ENCODE measurements around the gene FAM3B.
"Not testable (repeated sequence)": the region's sequence is repeated elsewhere in the genome, so short reads cannot be mapped to it uniquely, and the experiment has no call there.

Gene FAM3B

DNA sequence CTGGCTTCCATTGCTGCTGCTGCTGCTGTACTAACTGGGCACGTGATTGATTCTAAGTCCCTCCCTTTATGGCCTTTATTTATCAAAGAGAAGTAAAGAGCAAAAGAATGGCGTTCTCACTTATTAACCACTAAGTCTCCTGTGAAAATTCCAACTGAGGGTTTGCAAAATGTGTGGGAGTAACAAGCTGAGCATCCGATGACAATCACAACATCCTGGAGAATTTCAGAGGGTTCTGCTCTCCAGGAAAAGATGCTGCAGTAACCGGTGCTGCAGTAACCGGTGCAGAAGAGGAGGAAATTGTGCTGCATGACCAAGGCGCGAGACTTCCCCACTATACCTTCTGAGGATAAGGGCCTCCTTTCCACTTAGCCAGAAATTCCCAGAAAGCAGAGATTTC lies 32.5 kb downstream of the FAM3B start:
- in situ Hi-C loops (cut with HindIII; ENCODE audit: low sequenced_read_pairs) = no loop called here

- in situ Hi-C loops (cut with HindIII; ENCODE audit: low sequenced_read_pairs) = no loop called here
These were observed 33.2 kb downstream of the FAM3B start for GRCh38 chr21:41349619-41350390.

- in situ Hi-C loops (cut with HindIII; ENCODE audit: low sequenced_read_pairs) = no loop called here
These were observed 34.0 kb downstream of the FAM3B start for GRCh38 chr21:41350436-41351155.

- in situ Hi-C loops (cut with HindIII; ENCODE audit: low sequenced_read_pairs) = no loop called here
These were observed 40.9 kb downstream of the FAM3B start for GRCh38 chr21:41357546-41357945.

- in situ Hi-C loops (cut with HindIII; ENCODE audit: low sequenced_read_pairs) = no loop called here
These were observed 41.9 kb downstream of the FAM3B start for GRCh38 chr21:41358193-41359166.

GRCh38 chr21:41359286-41359685 lies 42.7 kb downstream of the FAM3B start:
- in situ Hi-C loops (cut with HindIII; ENCODE audit: low sequenced_read_pairs) = no loop called here

GRCh38 chr21:41359754-41360071 lies 43.1 kb downstream of the FAM3B start:
- in situ Hi-C loops (cut with HindIII; ENCODE audit: low sequenced_read_pairs) = not testable (repeated sequence)

GRCh38 chr21:41360072-41360821 lies 43.6 kb downstream of the FAM3B start:
- in situ Hi-C loops (cut with HindIII; ENCODE audit: low sequenced_read_pairs) = no loop called here

DNA sequence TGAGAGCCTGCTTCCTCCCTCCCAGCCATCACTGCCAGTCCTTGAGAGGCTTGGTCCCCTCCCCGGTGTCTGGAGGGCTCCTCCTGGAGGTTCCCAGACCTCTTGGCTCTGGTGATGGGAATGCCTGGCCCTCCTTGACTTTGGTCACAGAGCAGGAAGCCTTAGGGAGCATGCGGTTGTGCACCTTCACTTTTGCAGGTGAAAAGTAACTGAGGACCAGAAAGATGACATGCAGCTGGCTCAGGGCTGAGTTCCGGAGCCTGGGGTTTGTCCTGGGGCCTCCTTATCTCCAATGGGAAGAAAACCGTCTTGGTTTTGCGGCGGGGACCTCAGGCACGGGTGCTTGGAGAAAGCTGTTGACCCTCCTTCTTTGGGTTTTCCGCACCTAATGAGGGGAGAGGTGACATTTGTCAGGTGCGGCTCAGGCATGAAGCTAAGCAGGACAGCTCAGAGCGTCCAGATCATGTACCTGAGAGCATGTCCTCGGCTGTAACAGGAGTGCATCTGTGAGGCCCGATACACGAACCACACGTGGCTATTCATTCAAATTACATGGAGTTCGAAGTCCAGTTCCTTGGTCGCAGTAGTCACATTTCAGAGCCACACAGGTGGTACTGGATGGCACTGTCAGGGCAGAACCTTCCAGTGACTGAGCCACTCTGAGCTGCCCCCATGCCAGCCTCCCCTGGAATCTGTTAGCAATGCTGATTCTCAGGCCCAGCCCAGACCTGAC lies 44.6 kb downstream of the FAM3B start:
- in situ Hi-C loops (cut with HindIII; ENCODE audit: low sequenced_read_pairs) = no loop called here

- in situ Hi-C loops (cut with HindIII; ENCODE audit: low sequenced_read_pairs) = no loop called here
These were observed 45.4 kb downstream of the FAM3B start, which contains the start of gene MX2 for GRCh38 chr21:41361786-41362604. TSS of gene MX2 (plus strand) at chr21:41362027. CDS start at chr21:41376907, 14,880 bp downstream.

DNA sequence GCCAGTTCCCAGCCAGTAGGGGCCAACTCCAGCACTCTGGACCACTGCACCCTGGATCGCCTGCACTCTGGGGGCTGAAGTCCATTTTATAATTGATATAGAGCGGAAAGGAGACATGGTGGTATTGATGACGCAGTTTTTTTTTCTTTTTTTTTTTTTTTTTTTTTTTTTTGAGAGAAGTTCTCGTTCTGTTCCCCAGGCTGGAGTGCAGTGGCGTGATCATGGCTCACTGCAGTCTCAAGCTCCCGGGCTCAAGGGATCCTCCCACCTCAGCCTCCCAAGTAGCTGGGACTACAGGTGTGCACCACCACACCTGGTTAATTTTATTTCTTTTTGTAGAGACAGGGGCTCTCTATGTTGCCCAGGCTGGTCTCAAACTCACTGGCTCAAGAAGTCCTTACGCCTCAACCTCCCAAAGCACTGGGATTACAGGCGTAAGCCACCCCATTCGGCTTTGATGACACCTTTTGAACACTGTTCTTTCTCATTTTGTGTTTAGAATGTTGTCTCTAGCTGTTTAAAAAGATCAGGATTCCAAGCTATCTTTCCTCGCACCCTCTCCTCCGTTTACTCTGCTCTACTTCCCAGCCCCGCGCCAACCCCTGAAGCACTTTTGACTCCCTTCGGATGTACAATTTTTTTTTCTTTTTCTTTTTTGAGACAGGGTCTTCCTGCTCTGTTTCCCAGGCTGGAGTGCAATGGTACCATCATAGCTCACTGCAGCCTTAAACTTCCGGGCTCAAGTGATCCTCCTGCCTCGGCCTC lies 46.2 kb downstream of the FAM3B start:
- in situ Hi-C loops (cut with HindIII; ENCODE audit: low sequenced_read_pairs) = no loop called here

GRCh38 chr21:41363370-41364270 lies 47.0 kb downstream of the FAM3B start:
- in situ Hi-C loops (cut with HindIII; ENCODE audit: low sequenced_read_pairs) = no loop called here

GRCh38 chr21:41364308-41364707 lies 47.7 kb downstream of the FAM3B start:
- in situ Hi-C loops (cut with HindIII; ENCODE audit: low sequenced_read_pairs) = no loop called here

GRCh38 chr21:41365377-41366107 lies 48.9 kb downstream of the FAM3B start:
- in situ Hi-C loops (cut with HindIII; ENCODE audit: low sequenced_read_pairs) = no loop called here

GRCh38 chr21:41366522-41367151 lies 50.0 kb downstream of the FAM3B start:
- in situ Hi-C loops (cut with HindIII; ENCODE audit: low sequenced_read_pairs) = no loop called here

DNA sequence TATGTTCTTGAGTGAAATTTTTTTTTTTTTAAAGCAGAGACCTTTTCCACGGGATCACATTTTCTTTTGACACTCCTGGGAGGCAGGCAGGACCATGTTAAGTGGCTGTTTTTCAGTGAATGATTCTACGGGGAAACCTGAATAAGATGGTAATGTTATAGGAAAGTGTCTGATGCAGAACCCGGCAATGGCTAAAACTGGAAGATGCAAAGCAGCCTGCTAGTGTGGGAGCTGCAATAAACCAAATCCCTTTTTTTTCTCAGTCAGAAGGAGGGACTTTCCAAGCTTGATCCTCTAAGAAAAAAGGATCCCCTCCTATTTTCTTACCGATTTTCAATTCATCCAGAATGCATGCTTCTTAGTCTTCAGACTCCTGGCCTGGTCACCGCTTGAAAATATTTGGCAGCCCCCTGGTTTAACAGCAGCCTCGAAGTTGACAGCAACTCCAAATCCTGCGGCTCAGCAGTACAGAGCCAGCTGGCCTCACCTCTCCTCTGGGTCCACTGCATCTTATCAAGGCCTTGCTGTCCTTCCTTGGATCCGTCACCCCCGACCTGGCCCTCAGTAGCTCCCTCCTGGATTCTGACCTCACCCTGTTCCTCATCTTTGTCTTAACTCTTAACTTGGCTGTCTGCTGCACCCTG lies 50.8 kb downstream of the FAM3B start:
- in situ Hi-C loops (cut with HindIII; ENCODE audit: low sequenced_read_pairs) = no loop called here
